H1 (cell line): ENCODE data around the gene NEURL1B. TPM values are rescaled to one million over a fixed set of nuclear protein-coding genes. Genes with fewer than 3 reads are reported as not detected.

Source experiments
- BCL11A ChIP-seq, 2 experiments: IDR thresholded peaks; one replicate each; pipeline ENCODE4 v1.6.1; 2011; ENCODE audit warnings: low read depth in 2 of 2, low read length in 2 of 2, mild to moderate bottlenecking in 2 of 2
- HDAC2 ChIP-seq, 2 experiments: fragments of 300-600 bp in 1 of 2; sonication (generic) in 1 of 2; IDR thresholded peaks; 2 replicates each; pipeline ENCODE4 v1.6.1; 2011 to 2012; ENCODE audit warnings: low read depth in 2 of 2, low read length in 2 of 2, mild to moderate bottlenecking in 2 of 2, moderate library complexity in 2 of 2, borderline replicate concordance in 1 of 2, inconsistent platforms in 1 of 2
- JUND ChIP-seq: IDR thresholded peaks from 2 replicates; pipeline ENCODE4 v1.6.1; 2011; ENCODE audit warnings: mild to moderate bottlenecking, improper control_type of control experiment, low read length
- NANOG ChIP-seq: IDR thresholded peaks from 2 replicates; pipeline ENCODE4 v1.6.1; 2011; ENCODE audit warnings: low read length, low read depth, mild to moderate bottlenecking, inconsistent platforms; ENCODE audit not compliant: insufficient read depth, poor library complexity, severe bottlenecking
- NRF1 ChIP-seq: IDR thresholded peaks from 2 replicates; pipeline ENCODE4 v1.6.1; 2011; ENCODE audit warnings: mild to moderate bottlenecking, low read depth, low read length, improper control_type of control experiment
- RAD21 ChIP-seq, 2 experiments: IDR thresholded peaks in 1 of 2; conservative IDR thresholded peaks in 1 of 2; 2 replicates each; pipeline ENCODE4 v1.6.1; 2011; ENCODE audit warnings: low read depth in 2 of 2, low read length in 2 of 2, improper control_type of control experiment in 1 of 2, inconsistent platforms in 1 of 2, mild to moderate bottlenecking in 1 of 2, moderate library complexity in 1 of 2
- SP4 ChIP-seq: IDR thresholded peaks from 2 replicates; pipeline ENCODE4 v1.6.1; 2012; ENCODE audit warnings: low read length, inconsistent platforms
- polyA plus RNA-seq, 7 experiments: library from polyadenylated mRNA; depleted of rRNA in 3 of 7; stranded (reverse) in 5 of 7; unstranded in 2 of 7; fragments of >200 nt in 5 of 7; fragments of 200-250 nt in 2 of 7; gene quantifications; 1 replicate in 5 of 7; 2 replicates in 1 of 7; 4 replicates in 1 of 7; pipeline versions ENCODE4 v1.2.1 to v1.2.3, GENCODE V29; 2011 to 2013; ENCODE audit warnings: missing spikeins in 2 of 7, mixed read lengths in 2 of 7
- total RNA-seq: library from RNA; stranded (reverse); fragmentation: NEBNext Ultra II Directional; extraction: Animal tissue kit (Norgen Biotek cat#: 25700); gene quantifications from 2 replicates; pipeline ENCODE4 v1.2.1, GENCODE V29; 2021

The NEURL1B gene
- total and polyA plus RNA-seq, 2 of the 8 experiments (the other 6 are each of a cell fraction or from before 2014, with no cell fraction given), result 3.3 to 6.1 TPM

DNA sequence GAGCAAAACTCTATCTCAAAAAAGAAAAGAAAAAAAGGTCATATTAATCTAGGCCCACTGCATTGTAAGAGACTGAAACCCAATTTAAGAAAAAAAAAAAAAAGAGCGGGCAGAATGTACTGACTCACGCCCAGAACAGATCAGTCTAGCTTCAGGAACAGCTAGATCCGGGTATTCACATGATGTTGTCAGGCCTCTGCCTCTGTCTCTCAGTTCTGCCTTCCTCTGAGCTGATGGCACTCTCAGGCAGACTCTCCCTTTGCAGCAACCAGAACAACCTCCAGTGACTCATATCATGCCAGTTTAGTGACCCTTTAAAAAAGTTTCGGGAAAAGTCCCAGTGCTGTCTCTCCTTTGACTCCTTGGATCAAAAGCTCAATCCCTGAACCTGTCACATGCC is 53.0 kb downstream of the NEURL1B start (continued):
- TF ChIP-seq RAD21 (IDR thresholded peaks at IDR 0.05 in 1 of 2, conservative IDR thresholded peaks at IDR 0.05 in 1 of 2; ENCODE audit: low read depth in 2 of 2, low read length in 2 of 2), result no peak
- no peak for TF ChIP-seq JUND
- no peak for TF ChIP-seq NRF1
- no peak for TF ChIP-seq SP4
- TF ChIP-seq NANOG, result no peak
- TF ChIP-seq BCL11A (IDR thresholded peaks at IDR 0.05; ENCODE audit: low read depth in 2 of 2, low read length in 2 of 2), result no peak
- no peak for TF ChIP-seq HDAC2 (IDR thresholded peaks at IDR 0.05; ENCODE audit: borderline replicate concordance in 1 of 2, low read depth in 2 of 2, low read length in 2 of 2)
